NCI-H2171 (cell line): ENCODE measurements around the gene SETDB2.

Experiments used
- DNase-seq: peaks from one replicate; lab custom pipeline; 2025; lab: John Stamatoyannopoulos, UW

SETDB2 gene

GRCh38 chr13:49435992-49436391, 8.1 kb upstream of the SETDB2 start:
- no peak for DNase-seq

DNA sequence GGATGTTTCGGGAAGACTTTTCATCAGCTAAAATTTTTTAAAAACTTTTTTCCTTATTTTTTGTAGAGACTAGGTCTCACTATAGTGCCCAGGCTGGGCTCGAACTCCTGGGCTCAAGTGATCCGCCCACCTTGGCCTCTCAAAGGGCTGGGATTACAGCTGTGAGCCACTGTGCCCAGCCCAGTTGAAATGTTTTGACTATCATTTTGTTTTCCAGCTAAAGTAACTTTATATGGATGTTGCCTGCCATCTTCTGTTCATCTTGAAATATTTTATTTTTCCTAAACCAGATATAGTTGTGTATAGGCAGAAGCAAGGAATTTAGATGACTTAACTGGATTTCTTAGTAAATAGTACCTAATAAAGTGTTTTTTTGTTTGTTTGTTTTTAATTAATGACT, 7.2 kb upstream of the SETDB2 start:
- DNase-seq, result no peak

- no peak for DNase-seq
Observed at GRCh38 chr13:49437705-49438104, 6.4 kb upstream of the SETDB2 start.

GRCh38 chr13:49439609-49440008, 4.5 kb upstream of the SETDB2 start:
- no peak for DNase-seq

GRCh38 chr13:49441312-49441711, 2.8 kb upstream of the SETDB2 start:
- DNase-seq, result no peak

DNA sequence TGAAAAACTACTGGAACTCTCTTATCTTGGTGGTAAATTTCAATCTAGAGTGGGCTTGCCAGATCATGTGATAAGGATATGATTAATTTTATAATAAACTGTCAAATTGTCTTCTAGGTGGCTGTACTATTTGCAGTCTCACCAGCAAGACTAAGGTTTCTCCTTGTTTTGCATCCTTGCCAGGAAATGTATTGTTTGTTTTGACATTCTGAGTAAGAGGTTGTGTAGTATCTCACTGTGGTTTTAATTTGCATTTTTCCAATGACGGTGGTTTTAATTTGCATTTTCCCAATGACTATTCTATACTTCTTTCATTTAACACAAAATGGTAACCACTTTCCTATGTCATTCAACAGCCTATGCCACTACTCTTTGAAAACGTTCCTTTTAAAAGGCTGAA, 2.2 kb upstream of the SETDB2 start:
- no peak for DNase-seq

DNA sequence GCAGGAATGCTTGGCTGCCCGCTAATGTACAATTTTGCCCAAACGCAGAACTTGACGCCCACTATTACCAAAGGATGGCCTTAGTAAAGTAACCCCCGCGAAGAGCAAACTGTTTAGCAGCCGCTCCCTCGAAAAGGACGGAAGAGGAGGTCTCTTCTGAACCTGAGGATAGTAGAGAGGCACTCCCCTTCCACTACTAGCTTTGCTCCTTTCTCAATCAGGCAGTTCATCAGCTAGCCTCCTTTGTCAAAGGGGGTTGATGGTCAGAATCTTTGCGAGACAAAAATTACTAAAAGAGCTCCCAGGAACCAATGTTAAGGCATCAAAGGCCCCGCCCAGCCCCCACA, 744 bp upstream of the SETDB2 start:
- peak; percentile 30 for DNase-seq

DNA sequence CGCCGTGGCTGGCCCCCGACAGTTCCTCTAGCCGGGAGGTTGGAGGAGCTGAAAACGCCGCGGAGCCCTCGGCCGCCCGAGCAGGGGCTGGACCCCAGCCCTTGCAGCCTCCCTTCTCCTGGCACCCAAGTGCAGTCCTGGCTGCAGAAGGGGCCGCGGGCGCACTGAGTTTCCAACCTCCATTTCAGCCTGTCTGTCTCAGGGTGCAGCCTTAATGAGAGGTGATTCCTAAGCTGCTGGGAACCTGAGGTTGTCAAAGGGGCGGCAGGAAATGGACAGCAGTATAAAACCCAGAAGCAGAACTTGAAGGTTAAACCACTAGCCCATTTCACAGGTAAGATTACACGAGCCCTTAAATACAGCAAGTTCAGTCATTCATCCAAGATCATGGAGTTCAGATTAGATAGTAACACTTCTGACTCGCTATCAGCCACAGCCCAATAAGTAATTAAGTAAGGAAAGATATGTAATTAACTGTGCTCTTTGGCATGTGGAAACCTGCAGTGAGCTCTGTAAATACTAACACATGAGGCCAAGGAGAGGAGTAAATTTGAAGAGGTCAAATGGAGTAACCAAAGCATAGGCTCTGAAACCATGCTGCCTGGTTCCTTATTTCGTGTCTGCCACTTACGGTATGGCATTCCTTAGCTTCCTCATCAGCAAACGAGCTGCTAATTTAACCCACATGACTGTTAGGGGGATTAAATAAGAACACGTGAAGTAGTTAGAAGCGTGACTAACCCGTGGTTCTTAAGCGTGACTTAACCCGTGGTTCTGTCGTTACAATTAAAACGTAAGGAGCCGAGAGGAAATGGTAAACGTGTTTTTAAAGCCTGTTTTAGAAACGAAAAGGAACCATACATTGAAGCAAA, 686 bp downstream of the SETDB2 start:
- DNase-seq, result no peak

DNA sequence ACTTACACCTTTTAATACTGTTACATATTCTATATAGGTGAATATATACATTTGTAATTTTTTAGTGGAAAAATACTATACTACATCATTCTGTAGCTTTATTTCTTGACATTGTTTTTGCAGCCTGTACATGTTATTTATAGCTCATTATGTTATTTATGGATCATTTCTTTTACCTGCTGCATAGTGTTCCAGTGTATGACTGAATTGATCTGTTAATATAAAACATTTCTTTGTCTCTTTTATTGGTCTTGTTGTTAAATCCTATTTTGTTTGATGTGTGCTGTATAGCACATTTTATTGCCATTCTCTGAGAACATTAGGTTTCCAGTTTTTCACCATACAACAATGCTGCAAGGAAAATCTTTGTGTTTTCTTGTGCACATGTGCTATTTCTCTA, 2.4 kb downstream of the SETDB2 start:
- DNase-seq, result no peak

- DNase-seq, result no peak
Observed at GRCh38 chr13:49448753-49449152, 4.7 kb downstream of the SETDB2 start.

DNA sequence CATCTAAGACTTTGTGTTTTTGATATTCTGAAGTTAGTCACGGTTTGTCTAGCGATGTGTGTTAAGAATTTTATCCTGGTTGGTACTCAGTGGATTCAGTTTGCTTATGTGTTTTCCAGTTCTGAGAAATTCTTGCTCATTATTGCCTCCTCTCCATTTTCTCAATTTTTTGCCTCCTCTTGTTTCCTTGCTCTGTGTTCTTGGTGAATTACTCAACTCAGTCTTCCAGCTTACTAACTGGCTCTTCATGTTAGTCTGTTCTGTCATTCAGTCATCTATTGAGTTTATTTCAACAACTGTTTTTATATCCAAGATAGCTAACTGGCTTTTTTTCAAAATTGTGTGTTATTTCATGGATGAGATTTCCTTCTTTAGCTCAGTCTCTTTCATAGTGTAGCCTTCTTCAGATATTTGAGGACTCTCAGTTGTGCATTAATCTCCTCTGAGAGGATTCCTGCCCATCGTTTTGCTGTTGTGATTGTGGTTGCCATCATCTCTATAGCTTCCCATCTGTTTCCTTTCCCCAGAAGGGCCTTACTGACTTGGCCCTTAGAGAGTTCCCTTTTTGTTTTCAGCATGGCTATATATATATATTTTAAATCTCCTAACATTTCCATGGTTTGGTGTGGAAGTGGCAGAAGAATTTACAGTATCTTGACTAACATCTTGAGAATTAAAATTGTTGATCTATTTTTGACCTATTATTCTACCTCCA, 6.2 kb downstream of the SETDB2 start:
- DNase-seq, result no peak

- no peak for DNase-seq
Observed at GRCh38 chr13:49452725-49453457, 8.8 kb downstream of the SETDB2 start.

GRCh38 chr13:49453465-49453864, 9.4 kb downstream of the SETDB2 start:
- no peak for DNase-seq

GRCh38 chr13:49454388-49455006, 10.4 kb downstream of the SETDB2 start:
- DNase-seq, result no peak

GRCh38 chr13:49455007-49455398, 10.9 kb downstream of the SETDB2 start:
- no peak for DNase-seq

GRCh38 chr13:49456156-49456555, 12.1 kb downstream of the SETDB2 start:
- DNase-seq, result no peak

GRCh38 chr13:49457221-49457620, 13.1 kb downstream of the SETDB2 start:
- DNase-seq, result no peak

DNA sequence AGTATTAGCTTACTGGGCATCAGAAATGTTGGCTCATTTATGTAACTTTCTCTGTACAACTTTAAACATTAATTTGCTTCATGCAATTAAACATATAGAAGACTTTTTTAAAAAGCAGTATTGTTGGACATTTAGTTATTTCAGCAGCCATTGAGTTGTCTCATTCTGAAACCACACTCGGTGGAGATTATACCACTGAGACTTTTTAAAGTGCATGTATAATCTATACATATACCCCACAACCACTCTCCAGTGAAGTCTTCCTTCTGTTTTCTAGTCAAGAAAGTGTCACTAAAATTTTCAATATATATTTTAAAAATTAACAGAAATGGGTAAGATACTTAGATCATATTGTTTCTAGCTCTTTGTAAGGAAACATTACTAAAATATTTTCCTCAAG, 15.5 kb downstream of the SETDB2 start:
- no peak for DNase-seq

- no peak for DNase-seq
Observed at GRCh38 chr13:49464085-49464484, 20.0 kb downstream of the SETDB2 start.

DNA sequence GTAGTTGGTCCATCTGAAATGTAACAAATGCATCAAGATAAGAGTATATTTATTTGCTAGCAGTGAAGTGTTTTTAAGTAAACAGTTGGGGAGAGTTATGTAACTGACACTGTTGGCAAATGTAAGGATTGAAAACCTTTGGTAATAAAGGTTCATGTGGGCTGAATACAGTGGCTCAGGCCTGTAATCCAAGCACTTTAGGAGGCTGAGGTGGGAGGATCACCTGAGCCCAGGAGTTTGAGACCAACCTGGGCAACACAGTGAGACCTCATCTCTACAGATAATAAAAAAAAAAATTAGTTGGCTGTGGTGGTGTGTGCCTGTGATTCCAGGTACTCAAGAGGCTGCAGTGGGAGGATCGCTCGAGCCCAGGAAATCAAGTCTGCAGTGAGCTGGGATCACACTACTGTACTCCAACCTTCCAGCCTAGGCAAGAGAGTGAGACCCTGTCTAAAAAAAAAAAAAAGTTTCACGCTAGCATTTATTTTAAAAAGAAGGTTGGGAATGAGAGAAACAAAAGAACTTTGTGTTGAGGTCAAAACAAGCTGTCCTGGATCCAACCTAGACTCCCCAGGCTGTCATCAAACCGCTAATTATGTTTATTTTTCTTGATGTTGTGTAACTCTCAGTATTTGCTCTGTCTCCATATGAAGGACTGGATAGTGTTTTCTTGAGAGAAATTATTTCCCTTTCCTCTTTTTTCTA, 20.7 kb downstream of the SETDB2 start:
- no peak for DNase-seq

GRCh38 chr13:49466292-49466838, 22.3 kb downstream of the SETDB2 start:
- no peak for DNase-seq

GRCh38 chr13:49472186-49472585, 28.1 kb downstream of the SETDB2 start:
- no peak for DNase-seq
